A549 (cell line): Measurements from ENCODE around the gene LRRC8C.

ENCODE experiments used
- HOXB5 ChIP-seq: fragments of 250-450 bp; sonication (Bioruptor Pico); IDR thresholded peaks from 2 replicates; pipeline ENCODE4 v1.5.0; 2020; ENCODE audit warnings: mild to moderate bottlenecking, moderate library complexity
- NFE2L2 ChIP-seq: fragments of 150-350 bp; conservative IDR thresholded peaks from 2 replicates; pipeline ENCODE4 v1.6.1; 2014; ENCODE audit warnings: low read length
- POLR2A ChIP-seq: IDR thresholded peaks from 2 replicates; pipeline ENCODE4 v1.6.1; 2012; ENCODE audit warnings: mild to moderate bottlenecking, low read length
- REST ChIP-seq: fragments of 200-600 bp; sonication (generic); IDR thresholded peaks from 2 replicates; pipeline ENCODE4 v1.6.1; 2016; ENCODE audit warnings: antibody characterized with exemption, mild to moderate bottlenecking, moderate library complexity
- TP53 ChIP-seq: fragments of 250-450 bp; sonication (Bioruptor Pico); IDR thresholded peaks from 2 replicates; pipeline ENCODE4 v1.5.0; 2021; ENCODE audit warnings: mild to moderate bottlenecking, moderate library complexity

- TF ChIP-seq NFE2L2 (no peak), POLR2A (no peak), HOXB5 (CRISPR knock-in tag) (no peak), TP53 (CRISPR knock-in tag) (no peak), REST (no peak)
These were observed 128.4 kb downstream of the LRRC8C start for GRCh38 chr1:89761338-89761737.
